ENCODE results near the gene MCTP2. TPM values are rescaled to one million over a fixed set of nuclear protein-coding genes. Genes with fewer than 3 reads are reported as not detected.

Gene MCTP2
- total and polyA plus RNA-seq, 9 of the 15 experiments (the other 6 are each of a cell fraction or from before 2014, with no cell fraction given): 0.07 TPM; not detected in 8

DNA sequence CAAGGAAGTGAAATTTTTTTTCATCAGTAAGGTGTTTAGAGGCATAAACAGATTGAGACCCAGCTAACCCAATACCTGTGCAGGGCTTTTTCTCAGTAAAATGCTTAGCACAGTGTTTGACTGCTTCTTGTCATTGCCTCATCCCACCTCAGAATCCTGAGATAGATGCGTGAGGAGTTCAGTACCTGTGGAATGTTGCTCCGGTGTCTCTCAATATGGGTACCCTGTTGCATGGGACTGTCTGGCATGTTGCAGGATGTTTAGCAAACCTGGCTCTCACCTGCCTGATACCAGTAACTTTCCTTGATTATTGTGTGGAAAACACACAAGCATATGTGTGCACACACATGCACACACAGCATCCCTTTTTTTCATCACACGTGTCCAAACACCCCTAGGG is 128.4 kb downstream of the MCTP2 start:
- in situ Hi-C loops (cut with MboI): no loop called here
- CTCF ChIA-PET (ENCODE audit: low intra/inter-chr PET ratio): no interaction called here
- WGBS (ENCODE audit: insufficient coverage, low coverage, missing lambda C conversion rate): 0% methylated on average over 3 of the region's 3 CpGs

More for the DNA sequence above, 128.4 kb downstream of the MCTP2 start:
- Histone ChIP-seq H3K9me3 (replicated peaks; ENCODE audit: control insufficient read depth, insufficient read depth, low read depth, low read length) (no peaks in the 10 kb centered on the region; the same call in 1 of the 2 replicates), H3K4me2 (ENCODE audit: insufficient read depth, low read length) (no peak overlapping the region), H3K4me1 (replicated peaks in 1 of 2; ENCODE audit: control insufficient read depth in 2 of 2, insufficient read depth in 2 of 2, low read length in 2 of 2) (no peaks in the 10 kb centered on the region), H3K27ac (ENCODE audit: extremely low read depth, low read depth, low read length) (no peak overlapping the region), H3K9ac (ENCODE audit: insufficient read depth in 1 of 2, low read depth in 2 of 2, low read length in 2 of 2) (no peak overlapping the region), H3K27me3 (ENCODE audit: control insufficient read depth in 2 of 2, insufficient read depth in 2 of 2, low read length in 2 of 2) (no peaks in the 10 kb centered on the region), H4K20me1 (replicated peaks; ENCODE audit: control insufficient read depth, insufficient read depth, low read length) (no peaks in the 10 kb centered on the region), H3K4me3 (no peak overlapping the region), H3K36me3 (ENCODE audit: control insufficient read depth, insufficient read depth, low read length) (no peaks in the 10 kb centered on the region), H3K9me1 (ENCODE audit: control insufficient read depth, insufficient read depth, low read length) (no peaks in the 10 kb centered on the region), H3K79me2 (ENCODE audit: control insufficient read depth, insufficient read depth, low read length) (no peaks in the 10 kb centered on the region), H2AFZ (ENCODE audit: low read depth, low read length) (no peak overlapping the region)
- DNase-seq (ENCODE audit: extremely low read depth in 1 of 4, low spot score in 3 of 4): no peak
- ATAC-seq: no peak
- no peak for FAIRE-seq
- no TSS peak for BruUV-seq (replicated peaks)
- no peak for TF ChIP-seq FOXK1 (CRISPR knock-in tag; IDR thresholded peaks at IDR 0.05; ENCODE audit: borderline replicate concordance)
- TF ChIP-seq MAFF (IDR thresholded peaks at IDR 0.05; ENCODE audit: low read length): no peak
- TF ChIP-seq POU5F1 (IDR thresholded peaks at IDR 0.05; ENCODE audit: borderline replicate concordance, low read depth, low read length, partially characterized antibody): no peak
- no peak for TF ChIP-seq CREBBP (IDR thresholded peaks at IDR 0.05; ENCODE audit: low read depth, low read length)
- no peak for TF ChIP-seq CREB3L1 (IDR thresholded peaks at IDR 0.05; ENCODE audit: borderline replicate concordance, low read depth)
- no peak for TF ChIP-seq SP1 (CRISPR knock-in tag; IDR thresholded peaks at IDR 0.05)
- TF ChIP-seq ZNF639 (CRISPR knock-in tag; conservative IDR thresholded peaks at IDR 0.05 in 1 of 2, IDR thresholded peaks at IDR 0.05 in 1 of 2): no peak
- TF ChIP-seq, protein P1, sequence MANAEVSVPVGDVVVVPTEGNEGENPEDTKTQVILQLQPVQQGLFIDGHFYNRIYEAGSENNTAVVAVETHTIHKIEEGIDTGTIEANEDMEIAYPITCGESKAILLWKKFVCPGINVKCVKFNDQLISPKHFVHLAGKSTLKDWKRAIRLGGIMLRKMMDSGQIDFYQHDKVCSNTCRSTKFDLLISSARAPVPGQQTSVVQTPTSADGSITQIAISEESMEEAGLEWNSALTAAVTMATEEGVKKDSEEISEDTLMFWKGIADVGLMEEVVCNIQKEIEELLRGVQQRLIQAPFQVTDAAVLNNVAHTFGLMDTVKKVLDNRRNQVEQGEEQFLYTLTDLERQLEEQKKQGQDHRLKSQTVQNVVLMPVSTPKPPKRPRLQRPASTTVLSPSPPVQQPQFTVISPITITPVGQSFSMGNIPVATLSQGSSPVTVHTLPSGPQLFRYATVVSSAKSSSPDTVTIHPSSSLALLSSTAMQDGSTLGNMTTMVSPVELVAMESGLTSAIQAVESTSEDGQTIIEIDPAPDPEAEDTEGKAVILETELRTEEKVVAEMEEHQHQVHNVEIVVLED (CRISPR knock-in tag; IDR thresholded peaks at IDR 0.05): no peak
- POLR2A ChIA-PET: no interaction called here
- intact Hi-C loops (cut with micrococcal nuclease): no loop called here

Data from K562 (cell line).